Hepatocyte (in vitro differentiated cells): ENCODE results near the gene DLEU7.

ENCODE experiments used
- CTCF ChIP-seq: fragments of 200-600 bp; sonication (generic); IDR thresholded peaks from 2 replicates; pipeline ENCODE4 v1.5.1; 2016; ENCODE audit warnings: antibody characterized with exemption, mild to moderate bottlenecking; ENCODE audit not compliant: poor library complexity
- EZH2 ChIP-seq: fragments of 200-600 bp; sonication (generic); IDR thresholded peaks from 2 replicates; pipeline ENCODE4 v1.6.1; 2016; ENCODE audit warnings: antibody characterized with exemption, mild to moderate bottlenecking, borderline replicate concordance
- EZH2phosphoT487 ChIP-seq: fragments of 200-600 bp; sonication (generic); IDR thresholded peaks from one replicate; pipeline ENCODE4 v1.6.1; 2018; ENCODE audit warnings: antibody characterized with exemption, mild to moderate bottlenecking, low read depth, moderate library complexity; ENCODE audit not compliant: unreplicated experiment, severe bottlenecking

GRCh38 chr13:50779443-50780200 is 63.9 kb downstream of the DLEU7 start:
- no peak for TF ChIP-seq CTCF
- TF ChIP-seq EZH2: no peak
- TF ChIP-seq EZH2phosphoT487: no peak
